Measurements from ENCODE around the gene TOP2B. TPM values are rescaled to one million over a fixed set of nuclear protein-coding genes. Genes with fewer than 3 reads are reported as not detected.
A peak's percentile ranks its signal among the peaks of the same experiment; 100 is the strongest.

The TOP2B gene
- total and polyA plus RNA-seq, 9 of the 15 experiments (the other 6 are each of a cell fraction or from before 2014, with no cell fraction given): 45.3 to 186 (median 134) TPM

DNA sequence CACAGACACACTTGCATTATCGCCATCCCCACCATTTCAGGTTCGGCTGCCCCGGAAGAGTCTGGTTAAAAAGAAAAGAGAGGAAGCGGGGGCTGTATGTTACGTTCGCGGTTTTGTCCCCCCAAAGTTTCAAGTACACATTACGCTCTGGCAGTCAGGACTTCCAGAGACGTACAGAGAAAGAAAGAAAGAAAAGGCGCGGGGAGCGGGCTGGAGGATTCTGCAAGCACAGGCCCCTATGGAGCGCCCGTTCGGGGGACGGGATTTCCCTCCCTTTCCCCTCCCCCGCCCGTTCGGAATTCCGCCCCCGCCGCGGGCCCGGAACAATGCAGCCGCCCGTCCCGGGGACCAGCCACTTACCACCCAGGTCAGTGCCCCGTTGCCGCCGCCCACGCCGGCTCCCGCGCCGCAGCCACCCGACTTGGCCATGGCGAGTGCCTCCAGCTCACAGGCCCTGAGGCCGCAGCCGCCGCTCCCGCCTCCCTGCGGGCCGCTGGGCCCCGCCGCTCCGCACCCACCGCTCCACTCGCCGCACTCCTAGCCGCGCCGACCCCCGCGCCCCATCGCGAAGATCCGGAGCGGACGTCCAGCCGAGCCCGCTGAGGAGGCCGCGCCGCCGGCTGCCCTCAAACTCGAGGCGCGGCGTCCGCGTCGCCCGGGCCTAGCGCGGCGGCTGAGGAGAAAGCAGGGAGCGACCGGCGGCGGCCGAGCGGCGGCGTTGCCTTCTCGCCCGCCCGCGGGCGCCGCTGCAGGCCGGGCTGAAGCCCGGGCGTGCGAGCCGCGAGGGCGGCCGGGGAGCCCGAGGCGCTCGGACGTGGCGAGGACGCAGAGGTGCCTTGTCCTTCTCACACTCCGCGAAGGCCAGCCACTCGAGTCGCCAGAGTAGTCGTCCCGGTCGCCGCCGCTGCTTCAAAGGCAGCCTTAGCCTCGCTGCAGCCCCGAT, 567 bp downstream of the TOP2B start (continued):
- TF ChIP-seq YY1 (IDR thresholded peaks at IDR 0.05; ENCODE audit: borderline replicate concordance in 1 of 3, control insufficient read depth in 1 of 3, extremely low read depth in 1 of 3, insufficient read depth in 3 of 3, insufficient read length in 1 of 3, insufficient replicate concordance in 2 of 3, low read depth in 1 of 3, low read length in 2 of 3) (peak in 1 of 3 experiments; percentile 62), TEAD1 (CRISPR knock-in tag; IDR thresholded peaks at IDR 0.05) (peak in 1 of 2 experiments; percentile 22; a peak in 1 of 4 replicates), FOXP1 (CRISPR knock-in tag; IDR thresholded peaks at IDR 0.05) (peak; percentile 56; the same call in 1 of the 2 replicates), HBP1 (CRISPR knock-in tag; IDR thresholded peaks at IDR 0.05) (no peak), HDAC6 (IDR thresholded peaks at IDR 0.05; ENCODE audit: low read depth, low read length) (no peak), NELFE (IDR thresholded peaks at IDR 0.05; ENCODE audit: insufficient read depth, insufficient read length) (no peak), FOXM1 (IDR thresholded peaks at IDR 0.05; ENCODE audit: low read depth) (no peak), FOXM1 (CRISPR knock-in tag; IDR thresholded peaks at IDR 0.05; ENCODE audit: low read depth) (peak; percentile 36; the same call in 1 of the 2 replicates), DLX4 (CRISPR knock-in tag; IDR thresholded peaks at IDR 0.05) (no peak), SIX5 (IDR thresholded peaks at IDR 0.05; ENCODE audit: borderline replicate concordance in 1 of 2, insufficient read depth in 1 of 2, low read depth in 1 of 2, low read length in 2 of 2) (no peak)
- TF ChIP-seq, protein P1, sequence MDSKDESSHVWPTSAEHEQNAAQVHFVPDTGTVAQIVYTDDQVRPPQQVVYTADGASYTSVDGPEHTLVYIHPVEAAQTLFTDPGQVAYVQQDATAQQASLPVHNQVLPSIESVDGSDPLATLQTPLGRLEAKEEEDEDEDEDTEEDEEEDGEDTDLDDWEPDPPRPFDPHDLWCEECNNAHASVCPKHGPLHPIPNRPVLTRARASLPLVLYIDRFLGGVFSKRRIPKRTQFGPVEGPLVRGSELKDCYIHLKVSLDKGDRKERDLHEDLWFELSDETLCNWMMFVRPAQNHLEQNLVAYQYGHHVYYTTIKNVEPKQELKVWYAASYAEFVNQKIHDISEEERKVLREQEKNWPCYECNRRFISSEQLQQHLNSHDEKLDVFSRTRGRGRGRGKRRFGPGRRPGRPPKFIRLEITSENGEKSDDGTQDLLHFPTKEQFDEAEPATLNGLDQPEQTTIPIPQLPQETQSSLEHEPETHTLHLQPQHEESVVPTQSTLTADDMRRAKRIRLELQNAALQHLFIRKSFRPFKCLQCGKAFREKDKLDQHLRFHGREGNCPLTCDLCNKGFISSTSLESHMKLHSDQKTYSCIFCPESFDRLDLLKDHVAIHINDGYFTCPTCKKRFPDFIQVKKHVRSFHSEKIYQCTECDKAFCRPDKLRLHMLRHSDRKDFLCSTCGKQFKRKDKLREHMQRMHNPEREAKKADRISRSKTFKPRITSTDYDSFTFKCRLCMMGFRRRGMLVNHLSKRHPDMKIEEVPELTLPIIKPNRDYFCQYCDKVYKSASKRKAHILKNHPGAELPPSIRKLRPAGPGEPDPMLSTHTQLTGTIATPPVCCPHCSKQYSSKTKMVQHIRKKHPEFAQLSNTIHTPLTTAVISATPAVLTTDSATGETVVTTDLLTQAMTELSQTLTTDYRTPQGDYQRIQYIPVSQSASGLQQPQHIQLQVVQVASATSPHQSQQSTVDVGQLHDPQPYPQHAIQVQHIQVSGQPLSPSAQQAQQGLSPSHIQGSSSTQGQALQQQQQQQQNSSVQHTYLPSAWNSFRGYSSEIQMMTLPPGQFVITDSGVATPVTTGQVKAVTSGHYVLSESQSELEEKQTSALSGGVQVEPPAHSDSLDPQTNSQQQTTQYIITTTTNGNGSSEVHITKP (IDR thresholded peaks at IDR 0.05; ENCODE audit: partially characterized antibody): no peak
- TF ChIP-seq, protein P2, sequence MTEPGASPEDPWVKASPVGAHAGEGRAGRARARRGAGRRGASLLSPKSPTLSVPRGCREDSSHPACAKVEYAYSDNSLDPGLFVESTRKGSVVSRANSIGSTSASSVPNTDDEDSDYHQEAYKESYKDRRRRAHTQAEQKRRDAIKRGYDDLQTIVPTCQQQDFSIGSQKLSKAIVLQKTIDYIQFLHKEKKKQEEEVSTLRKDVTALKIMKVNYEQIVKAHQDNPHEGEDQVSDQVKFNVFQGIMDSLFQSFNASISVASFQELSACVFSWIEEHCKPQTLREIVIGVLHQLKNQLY (CRISPR knock-in tag; conservative IDR thresholded peaks at IDR 0.05): 0 out of 4 replicates have a peak, but pooled peaks of 1 of the 2 experiments have one; percentile 73
- TF ChIP-seq, protein P3, sequence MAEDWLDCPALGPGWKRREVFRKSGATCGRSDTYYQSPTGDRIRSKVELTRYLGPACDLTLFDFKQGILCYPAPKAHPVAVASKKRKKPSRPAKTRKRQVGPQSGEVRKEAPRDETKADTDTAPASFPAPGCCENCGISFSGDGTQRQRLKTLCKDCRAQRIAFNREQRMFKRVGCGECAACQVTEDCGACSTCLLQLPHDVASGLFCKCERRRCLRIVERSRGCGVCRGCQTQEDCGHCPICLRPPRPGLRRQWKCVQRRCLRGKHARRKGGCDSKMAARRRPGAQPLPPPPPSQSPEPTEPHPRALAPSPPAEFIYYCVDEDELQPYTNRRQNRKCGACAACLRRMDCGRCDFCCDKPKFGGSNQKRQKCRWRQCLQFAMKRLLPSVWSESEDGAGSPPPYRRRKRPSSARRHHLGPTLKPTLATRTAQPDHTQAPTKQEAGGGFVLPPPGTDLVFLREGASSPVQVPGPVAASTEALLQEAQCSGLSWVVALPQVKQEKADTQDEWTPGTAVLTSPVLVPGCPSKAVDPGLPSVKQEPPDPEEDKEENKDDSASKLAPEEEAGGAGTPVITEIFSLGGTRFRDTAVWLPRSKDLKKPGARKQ (CRISPR knock-in tag; IDR thresholded peaks at IDR 0.05): no peak
- TF ChIP-seq, protein P4, sequence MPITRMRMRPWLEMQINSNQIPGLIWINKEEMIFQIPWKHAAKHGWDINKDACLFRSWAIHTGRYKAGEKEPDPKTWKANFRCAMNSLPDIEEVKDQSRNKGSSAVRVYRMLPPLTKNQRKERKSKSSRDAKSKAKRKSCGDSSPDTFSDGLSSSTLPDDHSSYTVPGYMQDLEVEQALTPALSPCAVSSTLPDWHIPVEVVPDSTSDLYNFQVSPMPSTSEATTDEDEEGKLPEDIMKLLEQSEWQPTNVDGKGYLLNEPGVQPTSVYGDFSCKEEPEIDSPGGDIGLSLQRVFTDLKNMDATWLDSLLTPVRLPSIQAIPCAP (CRISPR knock-in tag; IDR thresholded peaks at IDR 0.05; ENCODE audit: borderline replicate concordance): no peak
